ENCODE measurements around the gene ISCU. TPM values are rescaled to one million over a fixed set of nuclear protein-coding genes. Genes with fewer than 3 reads are reported as not detected.
A peak's percentile ranks its signal among the peaks of the same experiment; 100 is the strongest.

The ISCU gene
- total and polyA plus RNA-seq, 2 experiments from 2014 or later: 90.0 to 158 TPM

DNA sequence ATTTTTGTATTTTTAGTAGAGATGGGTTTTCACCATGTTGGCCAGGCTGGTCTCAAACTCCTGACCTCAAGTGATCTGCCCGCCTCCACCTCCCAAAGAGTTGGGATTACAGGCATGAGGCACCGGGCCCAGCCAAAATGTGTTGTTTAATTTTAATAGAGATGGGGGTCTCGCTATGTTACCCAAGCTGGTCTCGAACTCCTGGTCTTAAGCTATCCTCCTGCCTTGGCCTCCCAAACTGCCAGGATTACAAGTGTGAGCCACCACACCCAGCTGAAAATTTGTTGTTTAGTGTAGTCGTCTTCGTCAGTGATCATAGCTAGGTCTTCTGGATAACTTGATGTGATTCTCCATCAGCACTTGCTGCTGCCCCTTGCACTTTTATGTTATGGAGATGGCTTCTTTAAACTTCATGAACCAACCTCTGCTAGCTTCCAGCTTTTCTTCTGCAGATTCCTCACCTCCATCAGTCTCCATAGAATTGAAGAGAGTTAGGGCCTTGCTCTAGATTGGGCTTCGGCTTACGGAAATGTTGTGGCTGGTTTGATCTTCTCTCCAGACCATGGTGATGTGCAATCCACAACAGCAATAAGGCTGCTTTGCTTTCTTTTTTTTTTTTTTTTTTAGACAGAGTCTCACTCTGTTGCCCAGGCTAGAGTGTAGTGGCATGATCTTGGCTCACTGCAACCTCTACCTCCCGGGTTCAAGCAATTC is 13.0 kb downstream of the ISCU start:
- DNase-seq (ENCODE audit: low read depth in 1 of 2, low spot score in 1 of 2): peak in 1 of 2 donors; percentile 25
- Histone ChIP-seq H3K36me3 (no peaks in the 10 kb centered on the region), H3K4me1 (ENCODE audit: low read depth) (no peaks in the 10 kb centered on the region), H3K9me3 (ENCODE audit: low read depth) (no peaks in the 10 kb centered on the region), H3K4me3 (no peak overlapping the region), H3K27ac (no peak overlapping the region), H3K27me3 (no peaks in the 10 kb centered on the region)
- TF ChIP-seq, protein P1, sequence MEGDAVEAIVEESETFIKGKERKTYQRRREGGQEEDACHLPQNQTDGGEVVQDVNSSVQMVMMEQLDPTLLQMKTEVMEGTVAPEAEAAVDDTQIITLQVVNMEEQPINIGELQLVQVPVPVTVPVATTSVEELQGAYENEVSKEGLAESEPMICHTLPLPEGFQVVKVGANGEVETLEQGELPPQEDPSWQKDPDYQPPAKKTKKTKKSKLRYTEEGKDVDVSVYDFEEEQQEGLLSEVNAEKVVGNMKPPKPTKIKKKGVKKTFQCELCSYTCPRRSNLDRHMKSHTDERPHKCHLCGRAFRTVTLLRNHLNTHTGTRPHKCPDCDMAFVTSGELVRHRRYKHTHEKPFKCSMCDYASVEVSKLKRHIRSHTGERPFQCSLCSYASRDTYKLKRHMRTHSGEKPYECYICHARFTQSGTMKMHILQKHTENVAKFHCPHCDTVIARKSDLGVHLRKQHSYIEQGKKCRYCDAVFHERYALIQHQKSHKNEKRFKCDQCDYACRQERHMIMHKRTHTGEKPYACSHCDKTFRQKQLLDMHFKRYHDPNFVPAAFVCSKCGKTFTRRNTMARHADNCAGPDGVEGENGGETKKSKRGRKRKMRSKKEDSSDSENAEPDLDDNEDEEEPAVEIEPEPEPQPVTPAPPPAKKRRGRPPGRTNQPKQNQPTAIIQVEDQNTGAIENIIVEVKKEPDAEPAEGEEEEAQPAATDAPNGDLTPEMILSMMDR (IDR thresholded peaks at IDR 0.05; ENCODE audit: low read depth, low read length): no peak

DNA sequence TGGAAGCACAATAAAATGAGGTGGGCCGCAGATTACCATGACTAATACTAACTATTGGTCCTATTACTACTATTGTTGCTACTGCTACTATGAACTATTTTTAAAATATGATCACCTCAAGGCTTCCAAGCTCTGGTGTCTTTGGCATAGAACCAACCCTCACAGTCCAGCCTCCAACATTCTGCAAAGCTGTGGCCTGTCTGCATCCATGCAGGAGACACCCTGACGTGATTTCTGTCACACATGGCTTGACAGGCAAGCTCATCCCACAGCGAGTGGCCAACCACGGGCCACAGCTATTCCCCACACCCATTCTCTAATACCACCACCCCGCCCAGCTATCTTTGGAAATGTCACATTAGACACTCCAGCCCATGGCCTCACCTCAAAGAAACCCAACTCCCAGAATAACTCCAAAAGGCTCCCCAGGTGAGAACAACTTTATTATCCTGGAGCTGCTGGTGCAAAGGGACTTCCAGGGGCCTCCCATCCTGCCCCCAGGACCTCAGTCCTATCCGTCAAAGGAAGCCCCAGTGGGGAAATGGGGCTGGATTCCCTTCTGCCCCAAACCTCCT is 14.4 kb downstream of the ISCU start:
- no peaks in the 10 kb centered on the region for H3K36me3 ChIP-seq
- H3K4me3 ChIP-seq: no peak overlapping the region
- DNase-seq (ENCODE audit: low read depth in 1 of 2, low spot score in 1 of 2): no peak
- TF ChIP-seq, protein P1 (IDR thresholded peaks at IDR 0.05; ENCODE audit: low read depth, low read length): no peak
- H3K9me3 ChIP-seq (ENCODE audit: low read depth): no peaks in the 10 kb centered on the region
- H3K27ac ChIP-seq: no peak overlapping the region
- H3K27me3 ChIP-seq: no peaks in the 10 kb centered on the region
- H3K4me1 ChIP-seq (ENCODE audit: low read depth): no peaks in the 10 kb centered on the region

DNA sequence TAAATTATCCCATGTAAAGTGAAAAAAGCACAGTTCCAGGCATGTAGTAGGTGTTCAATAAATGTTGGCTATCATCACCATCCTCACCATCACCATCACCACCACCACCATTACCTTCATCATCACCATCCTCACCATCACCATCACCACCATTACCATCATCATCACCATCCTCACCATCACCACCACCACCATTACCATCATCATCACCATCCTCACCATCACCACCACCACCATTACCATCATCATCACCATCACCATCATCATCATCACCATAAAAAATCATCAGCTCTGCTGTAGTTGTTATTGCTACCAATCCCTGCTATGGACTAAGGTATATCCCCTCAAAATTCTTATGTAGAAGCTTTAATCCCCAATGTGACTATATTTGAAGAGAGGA is 15.1 kb downstream of the ISCU start:
- no peak overlapping the region for H3K27ac ChIP-seq
- DNase-seq (ENCODE audit: low read depth in 1 of 2, low spot score in 1 of 2): no peak
- H3K9me3 ChIP-seq (ENCODE audit: low read depth): no peaks in the 10 kb centered on the region
- TF ChIP-seq, protein P1 (IDR thresholded peaks at IDR 0.05; ENCODE audit: low read depth, low read length): no peak
- no peak overlapping the region for H3K4me3 ChIP-seq
- H3K4me1 ChIP-seq (ENCODE audit: low read depth): no peaks in the 10 kb centered on the region
- H3K36me3 ChIP-seq: no peaks in the 10 kb centered on the region
- no peaks in the 10 kb centered on the region for H3K27me3 ChIP-seq

DNA sequence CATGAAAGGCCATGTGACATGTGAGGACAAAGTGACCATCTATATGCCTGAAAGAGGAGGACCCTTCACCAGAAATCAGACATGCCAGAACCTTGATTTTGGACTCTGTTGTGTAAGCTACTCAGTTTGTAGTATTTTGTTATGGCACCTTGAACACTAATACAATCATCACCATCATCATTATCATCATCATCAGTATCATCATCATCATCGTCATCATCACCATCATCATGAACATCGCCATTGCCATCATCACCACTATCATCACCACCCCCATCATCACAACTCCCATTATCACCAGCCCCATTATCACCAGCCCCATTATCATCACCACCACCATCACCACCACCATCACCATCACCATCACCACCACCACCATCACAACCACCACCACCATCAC is 15.9 kb downstream of the ISCU start:
- no peaks in the 10 kb centered on the region for H3K4me1 ChIP-seq (ENCODE audit: low read depth)
- no peaks in the 10 kb centered on the region for H3K27me3 ChIP-seq
- H3K9me3 ChIP-seq (ENCODE audit: low read depth): no peaks in the 10 kb centered on the region
- TF ChIP-seq, protein P1 (IDR thresholded peaks at IDR 0.05; ENCODE audit: low read depth, low read length): no peak
- DNase-seq (ENCODE audit: low read depth in 1 of 2, low spot score in 1 of 2): no peak
- H3K27ac ChIP-seq: no peak overlapping the region
- no peaks in the 10 kb centered on the region for H3K36me3 ChIP-seq
- H3K4me3 ChIP-seq: no peak overlapping the region

DNA sequence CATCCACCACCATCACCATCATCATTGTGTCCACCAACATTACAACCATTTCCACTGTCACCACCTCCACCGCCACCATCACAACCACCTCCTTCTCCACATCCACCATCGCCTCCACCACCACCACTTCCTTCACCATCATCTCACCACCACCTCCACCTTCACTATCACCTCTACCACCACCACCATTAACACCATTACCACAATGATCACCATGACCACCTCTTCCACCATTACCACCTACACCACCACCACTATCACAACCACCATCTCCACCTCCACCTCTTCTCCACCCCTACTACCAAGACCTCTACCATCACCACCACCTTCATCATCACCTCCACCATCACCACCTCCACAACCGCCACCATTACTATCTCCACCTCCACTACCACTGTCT is 16.4 kb downstream of the ISCU start:
- Histone ChIP-seq H3K36me3 (no peaks in the 10 kb centered on the region), H3K4me3 (no peak overlapping the region), H3K4me1 (ENCODE audit: low read depth) (no peaks in the 10 kb centered on the region), H3K27ac (no peak overlapping the region), H3K27me3 (no peaks in the 10 kb centered on the region), H3K9me3 (ENCODE audit: low read depth) (no peaks in the 10 kb centered on the region)
- DNase-seq (ENCODE audit: low read depth in 1 of 2, low spot score in 1 of 2): no peak
- TF ChIP-seq, protein P1 (IDR thresholded peaks at IDR 0.05; ENCODE audit: low read depth, low read length): no peak
